Iris pigment epithelial cell (primary cell): ENCODE measurements around the gene RPL19.

Experiments used
- DNase-seq: peaks from one replicate; pipeline ENCODE4 v3.0.0-alpha.2; 2011; ENCODE audit warnings: low read depth

RPL19 gene

GRCh38 chr17:39173080-39173479, 27.0 kb upstream of the RPL19 start:
- DNase-seq = no peak

- DNase-seq = no peak
These were observed 26.4 kb upstream of the RPL19 start for GRCh38 chr17:39173526-39174274.

GRCh38 chr17:39174920-39175694, 25.0 kb upstream of the RPL19 start:
- peak; percentile 49 for DNase-seq

GRCh38 chr17:39175695-39176093, 24.4 kb upstream of the RPL19 start:
- DNase-seq = no peak

DNA sequence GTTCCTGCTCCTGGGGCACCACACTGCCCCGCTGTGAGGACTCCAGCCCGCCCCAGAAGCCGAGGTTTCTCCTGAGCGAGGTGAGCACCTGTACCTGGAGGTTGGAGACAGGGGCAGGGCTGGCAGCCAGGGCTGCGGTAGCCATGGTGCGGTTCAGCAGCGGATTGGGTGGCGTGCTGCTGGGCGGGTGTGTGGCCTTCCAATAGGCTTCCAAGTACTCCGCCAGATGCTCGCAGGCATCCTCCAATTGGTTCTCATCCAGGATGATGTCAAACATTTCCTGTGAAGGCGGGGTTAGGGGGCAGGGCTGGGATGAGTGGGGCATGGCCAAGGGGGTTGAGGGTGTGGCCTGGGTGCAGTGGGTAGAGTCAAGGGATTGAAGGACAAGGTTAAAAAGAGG, 22.8 kb upstream of the RPL19 start:
- DNase-seq = no peak

DNA sequence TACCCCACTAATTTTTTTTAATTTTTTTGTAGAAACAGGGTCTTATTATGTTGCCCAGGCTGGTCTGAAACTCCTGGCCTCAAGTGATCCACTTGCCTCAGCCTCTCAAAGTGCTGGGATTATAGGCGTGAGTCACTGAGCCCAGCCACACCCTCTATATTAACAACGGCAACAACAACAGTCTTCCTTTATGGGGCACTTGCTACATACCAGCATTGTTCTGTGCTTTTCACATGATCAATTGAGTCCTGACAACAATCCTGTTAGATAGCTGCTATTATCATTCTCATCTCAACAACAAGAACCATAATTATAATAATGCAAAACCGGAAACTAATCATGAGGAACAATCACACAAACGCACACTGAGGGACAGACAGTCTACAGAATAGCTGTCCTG, 21.5 kb upstream of the RPL19 start:
- peak; percentile 73 for DNase-seq

DNA sequence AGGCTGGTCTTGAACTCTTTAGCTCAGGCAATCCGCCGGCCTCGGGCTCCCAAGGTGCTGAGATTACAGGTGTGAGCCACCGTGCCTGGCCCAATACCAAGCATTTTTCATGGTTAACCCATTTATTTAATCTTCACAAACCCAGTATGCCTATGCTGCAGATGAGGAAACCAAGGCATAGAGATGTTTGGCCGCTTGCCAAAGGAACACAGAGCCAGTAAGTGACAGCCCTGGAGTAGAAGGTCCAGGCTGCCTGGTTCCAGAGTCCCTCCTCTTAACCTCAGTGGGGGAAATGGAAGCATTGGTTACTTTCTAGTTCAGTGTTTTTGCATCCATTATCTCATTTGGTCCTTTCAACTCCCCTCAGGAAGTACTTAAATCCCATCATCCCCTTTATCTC, 18.8 kb upstream of the RPL19 start:
- no peak for DNase-seq

DNA sequence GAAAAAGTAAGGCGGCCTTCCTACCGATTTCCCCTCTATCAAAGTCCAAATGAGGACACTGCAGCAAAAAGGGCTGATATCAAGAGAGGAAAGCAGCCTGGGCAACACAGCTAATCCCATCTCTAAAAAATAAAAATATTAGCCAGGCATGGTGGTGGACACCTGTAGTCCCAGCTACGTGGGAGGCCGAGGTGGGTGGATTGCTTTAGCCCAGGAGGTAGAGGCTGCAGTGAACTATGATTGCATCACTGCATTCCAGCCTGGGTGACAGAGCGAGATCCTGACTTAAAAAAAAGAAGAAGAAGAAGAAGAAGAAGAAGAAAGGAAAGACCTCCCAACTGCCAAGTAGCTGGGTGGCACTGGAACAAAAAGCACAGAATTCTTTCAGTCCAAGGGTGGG, 17.0 kb upstream of the RPL19 start:
- DNase-seq = no peak

DNA sequence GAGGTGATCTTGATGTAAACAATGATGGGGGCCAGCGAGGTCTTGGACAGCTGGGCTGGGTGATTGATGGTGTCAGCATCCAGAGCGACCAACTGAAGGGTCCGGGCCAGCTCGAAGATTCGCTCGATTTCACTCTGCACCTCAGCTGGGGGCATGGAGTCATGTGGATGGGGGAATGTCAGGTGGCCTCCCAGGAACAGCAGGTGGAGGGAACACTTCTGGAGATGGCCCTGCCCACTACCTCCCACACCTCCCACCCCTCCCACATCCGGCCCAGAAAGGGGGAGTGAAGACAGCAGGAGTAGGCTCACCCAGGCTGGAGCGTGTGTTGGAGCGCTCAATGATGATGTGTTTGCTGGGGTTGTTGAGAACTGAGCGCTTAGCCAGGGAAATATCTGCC, 16.4 kb upstream of the RPL19 start:
- no peak for DNase-seq

GRCh38 chr17:39186481-39187002, 13.5 kb upstream of the RPL19 start:
- DNase-seq = no peak

- DNase-seq = no peak
These were observed 12.8 kb upstream of the RPL19 start for GRCh38 chr17:39187152-39187830.

GRCh38 chr17:39191750-39192510, 8.2 kb upstream of the RPL19 start:
- DNase-seq = no peak

- no peak for DNase-seq
These were observed 7.2 kb upstream of the RPL19 start for GRCh38 chr17:39192901-39193300.

GRCh38 chr17:39193346-39193745, 6.7 kb upstream of the RPL19 start:
- DNase-seq = no peak

DNA sequence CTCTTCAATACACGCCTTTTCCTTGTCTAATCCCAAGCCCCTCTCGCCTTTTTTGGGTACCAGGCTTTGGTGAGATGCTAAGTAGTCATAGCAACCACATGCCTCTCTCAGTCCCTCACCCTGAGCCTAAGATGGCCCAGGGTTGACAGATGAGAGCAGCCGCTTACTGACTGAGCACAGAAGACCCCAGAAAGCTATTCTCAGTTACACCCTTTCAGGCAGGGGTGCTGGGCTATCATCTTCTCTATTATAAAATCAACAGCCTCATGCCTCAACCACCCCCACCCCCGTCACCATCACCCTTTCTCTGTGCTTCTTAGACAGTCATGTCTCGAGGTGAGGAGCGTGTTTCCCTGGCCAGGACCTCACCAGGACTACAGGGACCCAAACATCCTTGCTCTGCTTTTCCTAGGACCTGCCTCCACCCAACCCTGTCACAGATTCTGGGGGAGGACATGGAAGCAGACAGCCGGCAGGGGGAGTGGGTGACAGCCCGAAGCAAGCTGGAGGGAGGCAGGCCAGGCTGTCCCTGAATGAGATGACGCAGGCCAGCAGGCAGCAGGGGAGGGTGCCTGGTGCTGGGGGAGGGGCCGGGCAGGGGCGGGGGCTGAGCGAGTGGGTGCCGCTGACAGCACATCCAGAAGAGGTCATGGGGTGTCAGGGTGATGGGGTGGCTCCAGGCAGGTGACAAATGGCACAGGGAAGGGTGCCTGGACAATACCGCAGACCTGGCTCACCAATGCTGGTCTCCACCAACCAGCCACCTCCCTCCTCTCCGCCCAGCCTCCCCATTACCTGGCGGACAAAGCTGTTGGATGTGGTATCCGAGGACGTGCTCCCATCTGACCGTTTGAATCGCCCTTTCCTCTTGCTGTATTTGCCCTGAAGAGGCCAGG, 5.7 kb upstream of the RPL19 start:
- DNase-seq = peak; percentile 48

DNA sequence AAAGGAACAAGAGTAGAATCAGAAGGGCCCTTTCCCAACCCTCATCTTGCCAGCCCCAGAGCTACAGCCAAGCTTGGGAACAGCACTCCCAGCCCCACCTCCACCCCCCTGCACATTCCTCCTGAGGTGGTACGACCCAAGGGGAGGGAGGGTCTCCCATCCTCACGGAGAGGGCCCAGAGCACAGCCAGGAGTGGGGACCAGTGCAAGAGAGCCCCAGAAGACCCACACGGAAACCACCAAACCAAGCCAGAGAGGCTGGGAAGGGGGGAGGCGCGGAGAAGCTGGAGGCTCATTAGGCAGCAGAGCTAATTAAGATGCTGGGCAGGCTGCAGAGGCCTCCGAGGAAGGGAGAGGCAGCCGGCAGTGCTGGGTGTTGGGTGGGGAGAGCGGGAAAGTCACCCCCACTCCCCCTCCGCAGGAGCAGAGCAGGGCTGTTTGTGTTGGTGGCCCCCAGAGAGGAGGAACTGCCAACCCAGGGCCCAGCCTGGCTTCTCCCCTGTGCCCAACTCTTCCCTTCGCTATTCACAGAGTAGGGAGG, 5.0 kb upstream of the RPL19 start:
- DNase-seq = no peak

GRCh38 chr17:39195568-39196160, 4.4 kb upstream of the RPL19 start:
- no peak for DNase-seq

- DNase-seq = no peak
These were observed 3.8 kb upstream of the RPL19 start for GRCh38 chr17:39196241-39196807.

GRCh38 chr17:39196808-39197291, 3.2 kb upstream of the RPL19 start:
- DNase-seq = no peak
